B cell (primary cell): Measurements from ENCODE around the gene PITHD1. TPM values are rescaled to one million over a fixed set of nuclear protein-coding genes. Genes with fewer than 3 reads are reported as not detected.

ENCODE experiments used
- ATAC-seq: fragments of 200-7000 bp; cut with Tn5 transposase; one replicate; pipeline ENCODE4 v1.10.0; 2021; ENCODE audit warnings: low read depth, mild to moderate bottlenecking, moderate number of reproducible peaks, moderate library complexity
- CTCF ChIA-PET: fragments of 350-600 bp; sonication (Branson Sonifier 250); formaldehyde crosslinking; loops from one replicate; lab custom pipeline; 2021; ENCODE audit warnings: antibody characterized with exemption, inconsistent platforms; lab: Charles Lee
- POLR2A ChIA-PET: fragments of 350-600 bp; sonication (Branson Sonifier 250); formaldehyde crosslinking; loops from one replicate; lab custom pipeline; 2021; ENCODE audit warnings: antibody characterized with exemption; lab: Charles Lee
- DNase-seq: peaks from one replicate; pipeline ENCODE4 v3.0.0; 2013
- H2AFZ ChIP-seq: 2 replicates; pipeline ENCODE4 v1.6.1; 2012; ENCODE audit warnings: mild to moderate bottlenecking, low read depth, low read length; ENCODE audit not compliant: insufficient read depth, poor library complexity, severe bottlenecking
- H3K27ac ChIP-seq, 2 donors: 1 replicate in 1 of 2; 2 replicates in 1 of 2; pipeline ENCODE4 v1.5.1; 2012 to 2013; ENCODE audit warnings: low read length in 2 of 2, mild to moderate bottlenecking in 2 of 2, moderate library complexity in 1 of 2
- H3K27me3 ChIP-seq, 4 experiments: fragments of 200-600 bp in 1 of 4; sonication (generic) in 1 of 4; replicated peaks in 1 of 4; 1 replicate in 2 of 4; 2 replicates in 2 of 4; pipeline versions ENCODE4 v1.6.1 to v1.7.0; 2013 to 2016; ENCODE audit warnings: low read length in 3 of 4, mild to moderate bottlenecking in 2 of 4, mixed read lengths in 1 of 4, moderate library complexity in 1 of 4; ENCODE audit not compliant: insufficient read depth in 4 of 4, control insufficient read depth in 3 of 4; ENCODE audit errors: control extremely low read depth in 1 of 4
- H3K36me3 ChIP-seq, 2 experiments: replicated peaks in 1 of 2; 1 replicate in 1 of 2; 2 replicates in 1 of 2; pipeline versions ENCODE4 v1.6.1 to v1.7.1; 2013; ENCODE audit warnings: low read length in 1 of 2; ENCODE audit not compliant: insufficient read depth in 2 of 2, control insufficient read depth in 1 of 2; ENCODE audit errors: control extremely low read depth in 1 of 2, extremely low read depth in 1 of 2
- H3K4me1 ChIP-seq, 2 donors: fragments of 200-600 bp in 1 of 2; sonication (generic) in 1 of 2; 1 replicate in 1 of 2; 2 replicates in 1 of 2; pipeline versions ENCODE4 v1.5.1 to v1.6.1; 2013 to 2017; ENCODE audit warnings: low read length in 2 of 2; ENCODE audit not compliant: control insufficient read depth in 2 of 2, insufficient read depth in 2 of 2
- H3K4me2 ChIP-seq: replicated peaks from 2 replicates; pipeline ENCODE3; 2012; ENCODE audit warnings: mild to moderate bottlenecking, low read depth, low read length; ENCODE audit not compliant: poor library complexity, severe bottlenecking
- H3K4me3 ChIP-seq, 5 experiments: fragments of 200-600 bp in 1 of 5; sonication (generic) in 1 of 5; 1 replicate in 3 of 5; 2 replicates in 2 of 5; pipeline versions ENCODE4 v1.5.1 to v1.7.0; 2011 to 2016; ENCODE audit warnings: low read length in 4 of 5, mild to moderate bottlenecking in 4 of 5, low read depth in 2 of 5, control low read depth in 1 of 5, moderate library complexity in 1 of 5; ENCODE audit not compliant: insufficient read depth in 1 of 5; ENCODE audit errors: control extremely low read depth in 1 of 5, extremely low read depth in 1 of 5
- H3K79me2 ChIP-seq: fragments of 200-600 bp; sonication (generic); one replicate; pipeline ENCODE4 v1.6.0; 2016; ENCODE audit warnings: low read length; ENCODE audit not compliant: control insufficient read depth, insufficient read depth
- H3K9ac ChIP-seq: fragments of 200-600 bp; sonication (generic); 2 replicates; pipeline ENCODE4 v1.6.1; 2017; ENCODE audit warnings: mild to moderate bottlenecking, low read length, moderate library complexity
- H3K9me3 ChIP-seq, 3 donors: one replicate each; pipeline versions ENCODE4 v1.6.1 to v1.7.1; 2013; ENCODE audit warnings: low read length in 2 of 3; ENCODE audit not compliant: control insufficient read depth in 2 of 3, insufficient read depth in 1 of 3; ENCODE audit errors: control extremely low read depth in 1 of 3
- H4K20me1 ChIP-seq: 2 replicates; pipeline ENCODE4 v1.6.0; 2012; ENCODE audit warnings: mild to moderate bottlenecking, low read length; ENCODE audit not compliant: insufficient read depth, control insufficient read depth, poor library complexity, severe bottlenecking
- H3K27ac Mint-ChIP-seq: one replicate; pipeline ENCODE4 v1.8.0; 2021; ENCODE audit warnings: mixed read lengths
- H3K27me3 Mint-ChIP-seq: one replicate; pipeline ENCODE4 v1.8.0; 2021; ENCODE audit warnings: mixed read lengths
- H3K4me1 Mint-ChIP-seq: one replicate; pipeline ENCODE4 v1.8.0; 2021; ENCODE audit warnings: mixed read lengths
- H3K4me3 Mint-ChIP-seq: one replicate; pipeline ENCODE4 v1.8.0; 2021; ENCODE audit warnings: mixed read lengths
- H3K9me3 Mint-ChIP-seq: one replicate; pipeline ENCODE4 v1.8.0; 2022; ENCODE audit warnings: mixed read lengths; ENCODE audit not compliant: insufficient read depth
- CTCF ChIP-seq: fragments of 200-600 bp; IDR thresholded peaks from one replicate; pipeline ENCODE4 v1.8.0; 2022; ENCODE audit warnings: antibody characterized with exemption, mild to moderate bottlenecking
- EZH2 ChIP-seq: IDR thresholded peaks from 2 replicates; pipeline ENCODE4 v1.6.1; 2012; ENCODE audit warnings: borderline replicate concordance, low read depth, mild to moderate bottlenecking, moderate library complexity, low read length; ENCODE audit not compliant: insufficient read depth, poor library complexity, severe bottlenecking
- WGBS: methylation state at CpG from one replicate; pipeline ENCODE4 v1.1.5; 2013; ENCODE audit warnings: missing lambda C conversion rate; ENCODE audit not compliant: insufficient coverage; 5-methylcytosine and 5-hydroxymethylcytosine counted together
- intact Hi-C: fragments of 100-400 bp; cut with micrococcal nuclease; formaldehyde crosslinking; loops from one replicate; pipeline ENCODE4 v1.10.0; 2022
- polyA plus RNA-seq: library from polyadenylated mRNA; depleted of rRNA; stranded (reverse); fragments of >200 nt; gene quantifications from 2 replicates; pipeline ENCODE4 v1.2.3, GENCODE V29; 2012
- total RNA-seq, 2 donors: library from RNA; stranded (reverse); fragments of 120-200 nt in 1 of 2; gene quantifications; 1 replicate in 1 of 2; 2 replicates in 1 of 2; pipeline versions ENCODE4 v1.2.3 to v1.2.4, GENCODE V29; 2013 to 2022

PITHD1 gene
- total and polyA plus RNA-seq, 2 donors (not counting 1 experiment from before 2014, with no cell fraction given) = 32.4 to 62.2 TPM

GRCh38 chr1:23791516-23792047, 13.4 kb downstream of the PITHD1 start:
- Histone ChIP-seq H3K27ac (peak overlapping the region; percentile 69 to 81), H3K36me3 (peaks cover 0 to 33% of the 10 kb centered on the region in 2 experiments), H3K4me1 (peaks cover 11 to 21% of the 10 kb centered on the region in 2 donors), H3K9ac (peak overlapping the region; percentile 80), H3K27me3 (no peaks in the 10 kb centered on the region), H3K4me2 (peak overlapping the region; percentile 83), H3K9me3 (no peaks in the 10 kb centered on the region), H3K79me2 (peaks cover 19% of the 10 kb centered on the region), H2AFZ (peak overlapping the region; percentile 95), H3K4me3 (peak overlapping the region; percentile 58 to 88 (median 76)), H4K20me1 (no peaks in the 10 kb centered on the region)
- Mint-ChIP-seq H3K4me3 (peak overlapping the region; percentile 98), H3K9me3 (no peaks in the 10 kb centered on the region), H3K4me1 (peaks cover 21% of the 10 kb centered on the region), H3K27ac (peak overlapping the region; percentile 97), H3K27me3 (no peaks in the 10 kb centered on the region)
- peak; percentile 13 for ATAC-seq
- whole genome bisulfite sequencing = 2% methylated on average over 14 of the region's 15 CpGs
- TF ChIP-seq EZH2 (no peak), CTCF (no peak)
- CTCF ChIA-PET = interaction anchor here (0.8 to 2.9 kb wide), 4 partner anchors 14 to 125 kb away, joined by 3 to 10 read pairs (median 4); partner anchors contain the start of gene PITHD1
- peak; percentile 50 for DNase-seq
- POLR2A ChIA-PET = interaction anchor here (0.6 to 1.9 kb wide), 6 partner anchors 9 to 236 kb away, joined by 3 to 9 read pairs (median 6); partner anchors contain the start of genes CNR2, GALE and PITHD1
- intact Hi-C loops = loop anchor here (1.0 kb wide), 2 partner anchors 9 to 13 kb away; partner anchors contain the start of genes GALE and PITHD1
